ENCODE measurements around the gene DHX8.
"Not testable (repeated sequence)": the region's sequence is repeated elsewhere in the genome, so short reads cannot be mapped to it uniquely, and the experiment has no call there.

Gene DHX8

GRCh38 chr17:43490621-43491020, 6.8 kb downstream of the DHX8 start:
- Histone ChIP-seq H3K36me3 (ENCODE audit: control insufficient read depth, insufficient read depth, low read length) (peaks cover 10% of the 10 kb centered on the region), H3K9ac (ENCODE audit: low read length) (no peak overlapping the region), H3K27me3 (ENCODE audit: control insufficient read depth, insufficient read depth, low read length) (no peaks in the 10 kb centered on the region), H3K9me3 (ENCODE audit: control insufficient read depth, low read length) (no peaks in the 10 kb centered on the region), H3K4me3 (ENCODE audit: low read length) (no peak overlapping the region), H3K4me1 (ENCODE audit: control insufficient read depth, insufficient read depth, low read length) (peaks cover under 1% of the 10 kb centered on the region)

- H3K4me1 ChIP-seq (ENCODE audit: control insufficient read depth, insufficient read depth, low read length); H3K36me3 ChIP-seq (ENCODE audit: control insufficient read depth, insufficient read depth, low read length); H3K27me3 ChIP-seq (ENCODE audit: control insufficient read depth, insufficient read depth, low read length); H3K9ac ChIP-seq (ENCODE audit: low read length); H3K9me3 ChIP-seq (ENCODE audit: control insufficient read depth, low read length); H3K4me3 ChIP-seq (ENCODE audit: low read length): not testable (repeated sequence)
Measured at GRCh38 chr17:43509440-43509839, 25.7 kb downstream of the DHX8 start.

- not testable (repeated sequence) for H3K4me1 ChIP-seq (ENCODE audit: control insufficient read depth, insufficient read depth, low read length); H3K4me3 ChIP-seq (ENCODE audit: low read length); H3K36me3 ChIP-seq (ENCODE audit: control insufficient read depth, insufficient read depth, low read length); H3K27me3 ChIP-seq (ENCODE audit: control insufficient read depth, insufficient read depth, low read length); H3K9me3 ChIP-seq (ENCODE audit: control insufficient read depth, low read length); H3K9ac ChIP-seq (ENCODE audit: low read length)
Measured at GRCh38 chr17:43511199-43511598, 27.4 kb downstream of the DHX8 start.

GRCh38 chr17:43515656-43516055, 31.9 kb downstream of the DHX8 start:
- Histone ChIP-seq H3K4me3 (ENCODE audit: low read length) (no peak overlapping the region), H3K9ac (ENCODE audit: low read length) (no peak overlapping the region), H3K9me3 (ENCODE audit: control insufficient read depth, low read length) (no peaks in the 10 kb centered on the region), H3K4me1 (ENCODE audit: control insufficient read depth, insufficient read depth, low read length) (no peaks in the 10 kb centered on the region), H3K27me3 (ENCODE audit: control insufficient read depth, insufficient read depth, low read length) (no peaks in the 10 kb centered on the region), H3K36me3 (ENCODE audit: control insufficient read depth, insufficient read depth, low read length) (peaks cover 4% of the 10 kb centered on the region)

GRCh38 chr17:43517161-43517560, 33.4 kb downstream of the DHX8 start:
- Histone ChIP-seq H3K27me3 (ENCODE audit: control insufficient read depth, insufficient read depth, low read length) (no peaks in the 10 kb centered on the region), H3K4me3 (ENCODE audit: low read length) (no peak overlapping the region), H3K9ac (ENCODE audit: low read length) (no peak overlapping the region), H3K4me1 (ENCODE audit: control insufficient read depth, insufficient read depth, low read length) (no peaks in the 10 kb centered on the region), H3K9me3 (ENCODE audit: control insufficient read depth, low read length) (no peaks in the 10 kb centered on the region), H3K36me3 (ENCODE audit: control insufficient read depth, insufficient read depth, low read length) (peaks cover 11% of the 10 kb centered on the region)

- no peaks in the 10 kb centered on the region for H3K9me3 ChIP-seq (ENCODE audit: control insufficient read depth, low read length)
- no peaks in the 10 kb centered on the region for H3K4me1 ChIP-seq (ENCODE audit: control insufficient read depth, insufficient read depth, low read length)
- H3K4me3 ChIP-seq (ENCODE audit: low read length), result no peak overlapping the region
- peaks cover 11% of the 10 kb centered on the region for H3K36me3 ChIP-seq (ENCODE audit: control insufficient read depth, insufficient read depth, low read length)
- H3K9ac ChIP-seq (ENCODE audit: low read length), result no peak overlapping the region
- H3K27me3 ChIP-seq (ENCODE audit: control insufficient read depth, insufficient read depth, low read length), result no peaks in the 10 kb centered on the region
Measured at GRCh38 chr17:43517615-43518386, 34.0 kb downstream of the DHX8 start.

- H3K9me3 ChIP-seq (ENCODE audit: control insufficient read depth, low read length), result no peaks in the 10 kb centered on the region
- no peaks in the 10 kb centered on the region for H3K27me3 ChIP-seq (ENCODE audit: control insufficient read depth, insufficient read depth, low read length)
- no peak overlapping the region for H3K4me3 ChIP-seq (ENCODE audit: low read length)
- no peak overlapping the region for H3K9ac ChIP-seq (ENCODE audit: low read length)
- H3K4me1 ChIP-seq (ENCODE audit: control insufficient read depth, insufficient read depth, low read length), result no peaks in the 10 kb centered on the region
- peaks cover 31% of the 10 kb centered on the region for H3K36me3 ChIP-seq (ENCODE audit: control insufficient read depth, insufficient read depth, low read length)
Measured at GRCh38 chr17:43521389-43521788, 37.6 kb downstream of the DHX8 start.

GRCh38 chr17:43524945-43525575, 41.3 kb downstream of the DHX8 start:
- no peaks in the 10 kb centered on the region for H3K9me3 ChIP-seq (ENCODE audit: control insufficient read depth, low read length)
- peaks cover 29% of the 10 kb centered on the region for H3K36me3 ChIP-seq (ENCODE audit: control insufficient read depth, insufficient read depth, low read length)
- H3K4me3 ChIP-seq (ENCODE audit: low read length), result no peak overlapping the region
- no peaks in the 10 kb centered on the region for H3K27me3 ChIP-seq (ENCODE audit: control insufficient read depth, insufficient read depth, low read length)
- peaks cover 15% of the 10 kb centered on the region for H3K4me1 ChIP-seq (ENCODE audit: control insufficient read depth, insufficient read depth, low read length)
- H3K9ac ChIP-seq (ENCODE audit: low read length), result no peak overlapping the region

- peaks cover 22% of the 10 kb centered on the region for H3K36me3 ChIP-seq (ENCODE audit: control insufficient read depth, insufficient read depth, low read length)
- H3K9ac ChIP-seq (ENCODE audit: low read length), result no peak overlapping the region
- H3K4me3 ChIP-seq (ENCODE audit: low read length), result no peak overlapping the region
- no peaks in the 10 kb centered on the region for H3K27me3 ChIP-seq (ENCODE audit: control insufficient read depth, insufficient read depth, low read length)
- peaks cover 26% of the 10 kb centered on the region for H3K4me1 ChIP-seq (ENCODE audit: control insufficient read depth, insufficient read depth, low read length)
- no peaks in the 10 kb centered on the region for H3K9me3 ChIP-seq (ENCODE audit: control insufficient read depth, low read length)
Measured at GRCh38 chr17:43526886-43527648, 43.3 kb downstream of the DHX8 start.

GRCh38 chr17:43528319-43528987, 44.7 kb downstream of the DHX8 start:
- peaks cover 32% of the 10 kb centered on the region for H3K4me1 ChIP-seq (ENCODE audit: control insufficient read depth, insufficient read depth, low read length)
- H3K27me3 ChIP-seq (ENCODE audit: control insufficient read depth, insufficient read depth, low read length), result no peaks in the 10 kb centered on the region
- H3K36me3 ChIP-seq (ENCODE audit: control insufficient read depth, insufficient read depth, low read length), result peaks cover 16% of the 10 kb centered on the region
- H3K9me3 ChIP-seq (ENCODE audit: control insufficient read depth, low read length), result no peaks in the 10 kb centered on the region
- H3K4me3 ChIP-seq (ENCODE audit: low read length), result no peak overlapping the region
- no peak overlapping the region for H3K9ac ChIP-seq (ENCODE audit: low read length)

- Histone ChIP-seq H3K4me3 (ENCODE audit: low read length) (no peak overlapping the region), H3K36me3 (ENCODE audit: control insufficient read depth, insufficient read depth, low read length) (peaks cover 10% of the 10 kb centered on the region), H3K9ac (ENCODE audit: low read length) (no peak overlapping the region), H3K4me1 (ENCODE audit: control insufficient read depth, insufficient read depth, low read length) (peaks cover 32% of the 10 kb centered on the region), H3K9me3 (ENCODE audit: control insufficient read depth, low read length) (no peaks in the 10 kb centered on the region), H3K27me3 (ENCODE audit: control insufficient read depth, insufficient read depth, low read length) (no peaks in the 10 kb centered on the region)
Measured at GRCh38 chr17:43528988-43529814, 45.4 kb downstream of the DHX8 start.

Measured in mucosa of stomach (tissue), 1 donor.